GM12878 (cell line): ENCODE results near the gene DYNC1I1. TPM values are rescaled to one million over a fixed set of nuclear protein-coding genes. Genes with fewer than 3 reads are reported as not detected.

Source experiments
- ATAC-seq: fragments of 200-7000 bp; cut with Tn5 transposase; 3 replicates; pipeline ENCODE4 v1.9.1; 2020; ENCODE audit warnings: mild to moderate bottlenecking, moderate library complexity
- BruUV-seq: library from RNA; stranded (reverse); fragments of 400-500 nt; replicated peaks from 2 replicates; lab custom pipeline; 2021; lab: Mats Ljungman, UMichigan
- CTCF ChIA-PET: fragments of 300-600 bp; sonication (Branson Sonifier 250); formaldehyde crosslinking; extraction: SDS; loops from one replicate; lab custom pipeline; 2021; ENCODE audit warnings: inconsistent platforms; lab: Yijun Ruan, JAX
- POLR2A ChIA-PET: fragments of 350-600 bp; formaldehyde crosslinking; extraction: SDS; loops from one replicate; lab custom pipeline; 2021; ENCODE audit warnings: inconsistent platforms; lab: Charles Lee
- RAD21 ChIA-PET: fragments of 300-600 bp; sonication (Branson Sonifier 250); formaldehyde crosslinking; loops from one replicate; lab custom pipeline; 2023; ENCODE audit warnings: antibody characterized with exemption; ENCODE audit not compliant: unreplicated experiment; lab: Charles Lee
- SMC1A ChIA-PET: fragments of 300-600 bp; sonication (Branson Sonifier 250); formaldehyde crosslinking; loops from one replicate; lab custom pipeline; 2023; ENCODE audit not compliant: unreplicated experiment, uncharacterized antibody; lab: Charles Lee
- DNase-seq: peaks from one replicate; pipeline ENCODE4 v3.0.0-alpha.2; 2011; ENCODE audit warnings: low read depth, low spot score
- FAIRE-seq: peaks from 3 replicates; lab custom pipeline; 2011; peaks lifted over from hg19 to GRCh38; lab: Jason Lieb, UNC
- H2AFZ ChIP-seq: 2 replicates; pipeline ENCODE4 v1.6.0; 2011; ENCODE audit warnings: low read depth, low read length, control low read depth; ENCODE audit not compliant: control insufficient read depth
- H3K27ac ChIP-seq: 2 replicates; pipeline ENCODE4 v1.5.1; 2011; ENCODE audit warnings: control low read depth; ENCODE audit not compliant: control insufficient read depth, insufficient read depth
- H3K27me3 ChIP-seq, 2 experiments: replicated peaks in 1 of 2; 2 replicates each; pipeline versions ENCODE4 v1.6.0 to v1.6.1; 2011; ENCODE audit warnings: low read length in 1 of 2; ENCODE audit not compliant: control insufficient read depth in 2 of 2, insufficient read depth in 2 of 2
- H3K36me3 ChIP-seq, 2 experiments: 2 replicates each; pipeline ENCODE4 v1.5.1; 2011; ENCODE audit warnings: low read length in 1 of 2; ENCODE audit not compliant: control insufficient read depth in 2 of 2, insufficient read depth in 2 of 2
- H3K4me1 ChIP-seq: 2 replicates; pipeline ENCODE4 v1.6.1; 2011; ENCODE audit warnings: mild to moderate bottlenecking, low read length, moderate library complexity, mixed read lengths; ENCODE audit not compliant: control insufficient read depth, insufficient read depth
- H3K4me2 ChIP-seq: 2 replicates; pipeline ENCODE4 v1.6.0; 2011; ENCODE audit warnings: control low read depth; ENCODE audit not compliant: control insufficient read depth, insufficient read depth
- H3K4me3 ChIP-seq: fragments of 200-600 bp; sonication (generic); 2 replicates; pipeline ENCODE4 v1.5.1; 2016
- H3K79me2 ChIP-seq: 2 replicates; pipeline ENCODE4 v1.6.0; 2011; ENCODE audit warnings: low read length; ENCODE audit not compliant: control insufficient read depth, insufficient read depth
- H3K9ac ChIP-seq: 2 replicates; pipeline ENCODE4 v1.8.0; 2011; ENCODE audit warnings: low read length, control low read depth, mixed read lengths; ENCODE audit not compliant: control insufficient read depth, insufficient read depth
- H3K9me3 ChIP-seq: replicated peaks from 3 replicates; pipeline ENCODE4 v1.5.1; 2011; ENCODE audit warnings: mild to moderate bottlenecking, low read length; ENCODE audit not compliant: control insufficient read depth, insufficient read depth
- H4K20me1 ChIP-seq: 2 replicates; pipeline ENCODE4 v1.6.0; 2011; ENCODE audit not compliant: control insufficient read depth, insufficient read depth
- IRF4 ChIP-seq: IDR thresholded peaks from 2 replicates; pipeline ENCODE4 v1.6.1; 2011; ENCODE audit warnings: low read depth, low read length
- RAD21 ChIP-seq: IDR thresholded peaks from 2 replicates; pipeline ENCODE4 v1.6.1; 2011; ENCODE audit warnings: mild to moderate bottlenecking, low read depth, low read length, moderate library complexity; ENCODE audit not compliant: insufficient read depth
- SMC3 ChIP-seq: IDR thresholded peaks from 2 replicates; pipeline ENCODE4 v1.6.1; 2011; ENCODE audit warnings: low read length, improper control_type of control experiment, borderline replicate concordance
- SREBF2 ChIP-seq: IDR thresholded peaks from 2 replicates; pipeline ENCODE4 v1.6.1; 2012; ENCODE audit warnings: mild to moderate bottlenecking, low read length
- YY1 ChIP-seq: IDR thresholded peaks from 2 replicates; pipeline ENCODE4 v1.6.1; 2011; ENCODE audit warnings: low read depth, mild to moderate bottlenecking, low read length
- WGBS: methylation state at CpG from one replicate; pipeline ENCODE4 v1.1.6; 2016; ENCODE audit warnings: low lambda C conversion rate; ENCODE audit not compliant: insufficient replicate concordance, insufficient coverage; ENCODE audit errors: missing lambda C conversion rate; 5-methylcytosine and 5-hydroxymethylcytosine counted together
- in situ Hi-C: fragments of 300-500 bp; cut with MboI; formaldehyde crosslinking; loops from 9 replicates; pipeline ENCODE4 v1.14.3; 2018; ENCODE audit warnings: mixed read lengths
- intact Hi-C: fragments of 100-400 bp; cut with micrococcal nuclease; formaldehyde crosslinking; loops from one replicate; pipeline ENCODE4 v1.14.2; 2022; ENCODE audit not compliant: unreplicated experiment
- polyA plus RNA-seq, 11 experiments: library from polyadenylated mRNA; depleted of rRNA in 4 of 11; unstranded in 6 of 11; stranded (reverse) in 5 of 11; fragments of >200 nt; fragmentation: Nextera tagmentation in 4 of 11; fragmentation: Illumina TruSeq in 1 of 11; extraction: Ambion mirVana in 4 of 11; extraction: Trizol in 1 of 11; gene quantifications; 1 replicate in 1 of 11; 2 replicates in 10 of 11; pipeline versions ENCODE4 v1.2.1 to v1.2.3, GENCODE V29; 2011 to 2016; ENCODE audit warnings: inconsistent platforms in 2 of 11, missing spikeins in 2 of 11, low read depth in 1 of 11
- total RNA-seq, 4 experiments: library from RNA; depleted of rRNA in 3 of 4; stranded (reverse); fragments of >200 nt in 3 of 4; fragmentation: Illumina TruSeq in 1 of 4; extraction: Trizol in 1 of 4; gene quantifications; 2 replicates each; pipeline versions ENCODE4 v1.2.1 to v1.2.3, GENCODE V29; 2013 to 2021
- TF ChIP-seq, protein P1 (sequence below): IDR thresholded peaks from 2 replicates; pipeline ENCODE4 v1.6.1; 2012; ENCODE audit warnings: low read depth, low read length, improper control_type of control experiment
- TF ChIP-seq, protein P2 (sequence below), 3 experiments: IDR thresholded peaks in 2 of 3; conservative IDR thresholded peaks in 1 of 3; 2 replicates each; pipeline ENCODE4 v1.5.1; 2011; ENCODE audit warnings: low read depth in 3 of 3, low read length in 3 of 3, mild to moderate bottlenecking in 3 of 3, control low read depth in 2 of 3, moderate library complexity in 2 of 3, inconsistent platforms in 1 of 3, mixed read lengths in 1 of 3; ENCODE audit not compliant: control insufficient read depth in 2 of 3, insufficient read depth in 1 of 3; ENCODE audit errors: extremely low read depth in 1 of 3

The DYNC1I1 gene
- total and polyA plus RNA-seq, 10 of the 15 experiments (the other 5 are each of a cell fraction or from before 2014, with no cell fraction given): 0.05 to 0.91 (median 0.14) TPM; not detected in 3

DNA sequence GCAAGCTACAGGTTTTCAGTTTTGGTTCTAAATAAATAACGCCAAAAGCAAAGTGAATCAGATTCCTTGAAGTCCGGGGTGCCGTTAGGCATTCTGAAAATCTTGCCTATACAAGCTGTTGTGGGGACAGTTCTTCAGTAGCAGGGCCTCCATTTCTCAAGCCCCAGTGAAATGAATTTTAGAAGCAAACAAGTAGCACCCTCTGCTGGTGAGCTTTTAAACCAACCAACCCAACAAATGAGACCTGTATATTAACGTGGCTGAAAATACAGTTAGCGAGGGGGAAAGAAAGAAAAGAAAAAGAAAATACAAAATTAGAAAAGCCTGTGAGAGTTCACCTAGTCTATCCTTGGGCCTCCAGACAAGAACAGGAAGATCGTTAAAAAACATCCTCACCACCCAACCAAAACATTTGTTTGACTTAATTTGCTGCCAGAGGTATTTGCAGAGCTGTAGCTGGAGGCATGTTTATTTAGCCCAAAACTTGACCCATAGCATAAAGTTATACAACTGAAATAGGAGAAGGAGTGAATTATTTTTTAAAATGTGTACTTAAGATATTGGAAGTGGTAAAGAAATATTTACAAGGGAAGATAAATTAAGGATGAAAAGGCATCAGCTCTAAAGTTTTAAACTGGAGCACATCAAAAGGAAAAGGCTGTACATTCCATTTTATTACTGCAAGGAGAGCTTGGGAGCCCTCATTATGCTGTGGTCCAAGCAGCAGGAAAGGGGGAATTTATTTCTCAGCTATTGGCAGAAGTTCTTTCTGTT is 98.9 kb downstream of the DYNC1I1 start:
- Histone ChIP-seq H3K9me3 (no peaks in the 10 kb centered on the region), H4K20me1 (no peaks in the 10 kb centered on the region), H3K27me3 (no peaks in the 10 kb centered on the region), H3K79me2 (no peaks in the 10 kb centered on the region), H3K9ac (no peak overlapping the region)
- DNase-seq (no peak), FAIRE-seq (no peak), ATAC-seq (peak; percentile 69)
- ChIA-PET POLR2A (interaction anchor here (0.5 to 0.9 kb wide), 2 partner anchors 83 to 148 kb away, joined by 3 read pairs; no protein-coding TSS in a partner anchor), CTCF (interaction anchor here (0.6 to 16.1 kb wide), 53 partner anchors 8 to 1156 kb away, joined by 3 to 421 read pairs (median 4); no protein-coding TSS in a partner anchor), RAD21 (interaction anchor here (0.6 to 6.6 kb wide), 28 partner anchors 9 to 395 kb away, joined by 3 to 183 read pairs (median 6); partner anchors contain the start of gene DYNC1I1), SMC1A (interaction anchor here (0.6 to 9.4 kb wide), 31 partner anchors 8 to 1422 kb away, joined by 3 to 176 read pairs (median 5); partner anchors contain the start of gene DYNC1I1)
- in situ Hi-C loops: loop anchor here (5.0 to 10.0 kb wide), 2 partner anchors 149 to 356 kb away; no protein-coding TSS in a partner anchor
- WGBS: 13% methylated on average over 6 of the region's 6 CpGs
- TF ChIP-seq IRF4 (no peak), RAD21 (peak; percentile 70), SREBF2 (no peak), YY1 (0 out of 2 replicates have a peak, but pooled peaks have one; percentile 21), SMC3 (peak; percentile 79)
- TF ChIP-seq, protein P1, sequence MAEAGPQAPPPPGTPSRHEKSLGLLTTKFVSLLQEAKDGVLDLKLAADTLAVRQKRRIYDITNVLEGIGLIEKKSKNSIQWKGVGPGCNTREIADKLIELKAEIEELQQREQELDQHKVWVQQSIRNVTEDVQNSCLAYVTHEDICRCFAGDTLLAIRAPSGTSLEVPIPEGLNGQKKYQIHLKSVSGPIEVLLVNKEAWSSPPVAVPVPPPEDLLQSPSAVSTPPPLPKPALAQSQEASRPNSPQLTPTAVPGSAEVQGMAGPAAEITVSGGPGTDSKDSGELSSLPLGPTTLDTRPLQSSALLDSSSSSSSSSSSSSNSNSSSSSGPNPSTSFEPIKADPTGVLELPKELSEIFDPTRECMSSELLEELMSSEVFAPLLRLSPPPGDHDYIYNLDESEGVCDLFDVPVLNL: no peak
- TF ChIP-seq, protein P2, sequence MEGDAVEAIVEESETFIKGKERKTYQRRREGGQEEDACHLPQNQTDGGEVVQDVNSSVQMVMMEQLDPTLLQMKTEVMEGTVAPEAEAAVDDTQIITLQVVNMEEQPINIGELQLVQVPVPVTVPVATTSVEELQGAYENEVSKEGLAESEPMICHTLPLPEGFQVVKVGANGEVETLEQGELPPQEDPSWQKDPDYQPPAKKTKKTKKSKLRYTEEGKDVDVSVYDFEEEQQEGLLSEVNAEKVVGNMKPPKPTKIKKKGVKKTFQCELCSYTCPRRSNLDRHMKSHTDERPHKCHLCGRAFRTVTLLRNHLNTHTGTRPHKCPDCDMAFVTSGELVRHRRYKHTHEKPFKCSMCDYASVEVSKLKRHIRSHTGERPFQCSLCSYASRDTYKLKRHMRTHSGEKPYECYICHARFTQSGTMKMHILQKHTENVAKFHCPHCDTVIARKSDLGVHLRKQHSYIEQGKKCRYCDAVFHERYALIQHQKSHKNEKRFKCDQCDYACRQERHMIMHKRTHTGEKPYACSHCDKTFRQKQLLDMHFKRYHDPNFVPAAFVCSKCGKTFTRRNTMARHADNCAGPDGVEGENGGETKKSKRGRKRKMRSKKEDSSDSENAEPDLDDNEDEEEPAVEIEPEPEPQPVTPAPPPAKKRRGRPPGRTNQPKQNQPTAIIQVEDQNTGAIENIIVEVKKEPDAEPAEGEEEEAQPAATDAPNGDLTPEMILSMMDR (IDR thresholded peaks at IDR 0.05 in 2 of 3, conservative IDR thresholded peaks at IDR 0.05 in 1 of 3; ENCODE audit: control insufficient read depth in 2 of 3, extremely low read depth in 1 of 3, insufficient read depth in 1 of 3, low read depth in 3 of 3, low read length in 3 of 3): peak; percentile 55 to 77 (median 63)
- TF ChIP-seq, all 136 proteins: peak for 4
- H2AFZ ChIP-seq: no peak overlapping the region
- H3K4me2 ChIP-seq: no peak overlapping the region
- H3K4me1 ChIP-seq: no peaks in the 10 kb centered on the region
- no TSS peak for BruUV-seq
- intact Hi-C loops: loop anchor here (1.0 to 5.0 kb wide), 4 partner anchors 76 to 339 kb away; no protein-coding TSS in a partner anchor
- H3K4me3 ChIP-seq: no peak overlapping the region
- H3K36me3 ChIP-seq: no peaks in the 10 kb centered on the region
- H3K27ac ChIP-seq: no peak overlapping the region
